HEK293 (cell line): ENCODE results near the gene IFI30.

Experiments used
- CTCF ChIA-PET: fragments of 350-600 bp; formaldehyde crosslinking; extraction: SDS; loops from one replicate; lab custom pipeline; 2021; ENCODE audit warnings: antibody characterized with exemption; lab: Yijun Ruan, JAX
- POLR2A ChIA-PET: fragments of 300-600 bp; formaldehyde crosslinking; extraction: SDS; loops from one replicate; lab custom pipeline; 2020; ENCODE audit warnings: antibody characterized with exemption, inconsistent platforms; lab: Yijun Ruan, JAX
- H3K27ac ChIP-seq: fragments of 200-500 bp; sonication (Bioruptor generic); 2 replicates; pipeline ENCODE4 v1.5.1; 2014; ENCODE audit warnings: low read depth, low read length, control low read depth, inconsistent platforms; ENCODE audit errors: extremely low read depth
- H3K36me3 ChIP-seq, 2 experiments: fragments of 200-500 bp in 1 of 2; sonication (Bioruptor generic) in 1 of 2; 1 replicate in 1 of 2; 2 replicates in 1 of 2; pipeline ENCODE4 v1.5.1; 2014 to 2017; ENCODE audit warnings: inconsistent platforms in 2 of 2, low read length in 2 of 2; ENCODE audit not compliant: control insufficient read depth in 2 of 2, insufficient read depth in 1 of 2
- H3K4me1 ChIP-seq: fragments of 200-500 bp; sonication (Bioruptor generic); 2 replicates; pipeline ENCODE4 v1.5.1; 2014; ENCODE audit warnings: mild to moderate bottlenecking, low read length, inconsistent platforms; ENCODE audit not compliant: control insufficient read depth, insufficient read depth
- H3K4me3 ChIP-seq: 2 replicates; pipeline ENCODE4 v1.5.1; 2011; ENCODE audit warnings: low read depth, mild to moderate bottlenecking, control low read depth, low read length, moderate library complexity
- H3K9me3 ChIP-seq: fragments of 200-500 bp; sonication (Bioruptor generic); 2 replicates; pipeline ENCODE4 v1.5.1; 2014; ENCODE audit warnings: low read depth, low read length, inconsistent platforms; ENCODE audit not compliant: control insufficient read depth, insufficient read depth
- BCL11A ChIP-seq: fragments of 450-650 bp; formaldehyde crosslinking; IDR thresholded peaks from 2 replicates; pipeline ENCODE4 v1.5.1; 2016; ENCODE audit warnings: low read depth, missing biosample characterization, missing genetic modification characterization
- BCL11B ChIP-seq: fragments of 450-650 bp; formaldehyde crosslinking; IDR thresholded peaks from 2 replicates; pipeline ENCODE4 v1.5.1; 2016; ENCODE audit warnings: low read depth, missing biosample characterization, missing genetic modification characterization
- CTCF ChIP-seq: fragments of 450-650 bp; formaldehyde crosslinking; IDR thresholded peaks from 2 replicates; pipeline ENCODE4 v1.5.1; 2016; ENCODE audit warnings: missing biosample characterization, missing genetic modification characterization
- EGR2 ChIP-seq: fragments of 450-650 bp; formaldehyde crosslinking; IDR thresholded peaks from 2 replicates; pipeline ENCODE4 v1.5.1; 2016; ENCODE audit warnings: low read depth, missing biosample characterization, missing genetic modification characterization
- HIC1 ChIP-seq: fragments of 450-650 bp; formaldehyde crosslinking; IDR thresholded peaks from 2 replicates; pipeline ENCODE4 v1.5.1; 2016; ENCODE audit warnings: missing biosample characterization, missing genetic modification characterization
- KLF8 ChIP-seq: fragments of 450-650 bp; formaldehyde crosslinking; IDR thresholded peaks from 2 replicates; pipeline ENCODE4 v1.5.1; 2016; ENCODE audit warnings: missing biosample characterization, missing genetic modification characterization
- PATZ1 ChIP-seq: fragments of 450-650 bp; formaldehyde crosslinking; IDR thresholded peaks from 2 replicates; pipeline ENCODE4 v1.5.1; 2016; ENCODE audit warnings: missing biosample characterization, missing genetic modification characterization
- SP2 ChIP-seq: fragments of 450-650 bp; formaldehyde crosslinking; IDR thresholded peaks from 2 replicates; pipeline ENCODE4 v1.5.1; 2016; ENCODE audit warnings: missing biosample characterization, missing genetic modification characterization
- WT1 ChIP-seq: fragments of 450-650 bp; formaldehyde crosslinking; IDR thresholded peaks from 2 replicates; pipeline ENCODE4 v1.5.1; 2016; ENCODE audit warnings: missing biosample characterization, missing genetic modification characterization
- ZBTB17 ChIP-seq: fragments of 450-650 bp; formaldehyde crosslinking; IDR thresholded peaks from 2 replicates; pipeline ENCODE4 v1.5.1; 2016; ENCODE audit warnings: missing biosample characterization, missing genetic modification characterization
- ZBTB21 ChIP-seq: fragments of 450-650 bp; formaldehyde crosslinking; IDR thresholded peaks from 2 replicates; pipeline ENCODE4 v1.5.1; 2017; ENCODE audit warnings: missing biosample characterization, missing genetic modification characterization
- ZFHX2 ChIP-seq: fragments of 450-650 bp; formaldehyde crosslinking; conservative IDR thresholded peaks from 2 replicates; pipeline ENCODE4 v1.5.1; 2016; ENCODE audit warnings: missing biosample characterization, missing genetic modification characterization
- ZIC2 ChIP-seq: fragments of 450-650 bp; formaldehyde crosslinking; IDR thresholded peaks from 2 replicates; pipeline ENCODE4 v1.5.1; 2016; ENCODE audit warnings: missing biosample characterization, missing genetic modification characterization
- ZNF239 ChIP-seq: fragments of 450-650 bp; formaldehyde crosslinking; IDR thresholded peaks from 2 replicates; pipeline ENCODE4 v1.5.1; 2016; ENCODE audit warnings: missing biosample characterization, missing genetic modification characterization
- ZNF341 ChIP-seq: fragments of 450-650 bp; formaldehyde crosslinking; IDR thresholded peaks from 2 replicates; pipeline ENCODE4; 2016; ENCODE audit warnings: low read depth, missing biosample characterization, missing genetic modification characterization
- ZNF621 ChIP-seq: fragments of 450-650 bp; formaldehyde crosslinking; IDR thresholded peaks from 2 replicates; pipeline ENCODE4 v1.5.1; 2017; ENCODE audit warnings: missing biosample characterization, missing genetic modification characterization
- ZNF639 ChIP-seq: fragments of 450-650 bp; formaldehyde crosslinking; IDR thresholded peaks from 2 replicates; pipeline ENCODE4 v1.5.1; 2016; ENCODE audit warnings: missing biosample characterization, missing genetic modification characterization
- ZNF843 ChIP-seq: fragments of 450-650 bp; formaldehyde crosslinking; IDR thresholded peaks from 2 replicates; pipeline ENCODE4 v1.5.1; 2016; ENCODE audit warnings: missing biosample characterization, missing genetic modification characterization
- ZSCAN16 ChIP-seq: fragments of 450-650 bp; formaldehyde crosslinking; IDR thresholded peaks from 2 replicates; pipeline ENCODE4 v1.5.1; 2016; ENCODE audit warnings: missing biosample characterization, missing genetic modification characterization
- ZSCAN30 ChIP-seq: fragments of 450-650 bp; IDR thresholded peaks from 2 replicates; pipeline ENCODE4 v1.5.1; 2018; ENCODE audit warnings: missing biosample characterization, mild to moderate bottlenecking, missing genetic modification characterization, moderate library complexity
- TF ChIP-seq, protein P1 (sequence below): fragments of 450-650 bp; formaldehyde crosslinking; IDR thresholded peaks from 2 replicates; pipeline ENCODE4 v1.5.1; 2016; ENCODE audit warnings: missing biosample characterization, missing genetic modification characterization
- TF ChIP-seq, protein P2 (sequence below): sonication (generic); formaldehyde crosslinking; IDR thresholded peaks from 2 replicates; pipeline ENCODE4 v1.8.1; 2022; ENCODE audit warnings: mild to moderate bottlenecking, moderate library complexity, missing genetic modification reagents

The IFI30 gene

GRCh38 chr19:18156268-18156667 lies 17.3 kb upstream of the IFI30 start:
- peaks cover 0 to 24% of the 10 kb centered on the region in 2 experiments; a peak in 2 of 3 replicates for H3K36me3 ChIP-seq
- H3K4me3 ChIP-seq, result no peak overlapping the region
- ChIA-PET POLR2A (no interaction called here), CTCF (interaction anchor here (0.6 to 2.5 kb wide), 3 partner anchors 12 to 95 kb away, joined by 3 to 8 read pairs (median 3); no protein-coding TSS in a partner anchor)
- peak overlapping the region; percentile 85; the same call in 1 of the 2 replicates for H3K27ac ChIP-seq
- no peaks in the 10 kb centered on the region for H3K9me3 ChIP-seq
- TF ChIP-seq HIC1 (tag by site-specific recombination) (peak; percentile 29), ZSCAN16 (tag by site-specific recombination) (no peak), CTCF (0 out of 2 replicates have a peak, but pooled peaks have one; percentile 30), EGR2 (tag by site-specific recombination) (peak; percentile 92), ZNF621 (tag by site-specific recombination) (no peak), ZFHX2 (tag by site-specific recombination) (peak; percentile 88), BCL11B (tag by site-specific recombination) (peak; percentile 71), BCL11A (0 out of 2 replicates have a peak, but pooled peaks have one; percentile 29), ZBTB21 (tag by site-specific recombination) (no peak)
- peaks cover 12% of the 10 kb centered on the region for H3K4me1 ChIP-seq

DNA sequence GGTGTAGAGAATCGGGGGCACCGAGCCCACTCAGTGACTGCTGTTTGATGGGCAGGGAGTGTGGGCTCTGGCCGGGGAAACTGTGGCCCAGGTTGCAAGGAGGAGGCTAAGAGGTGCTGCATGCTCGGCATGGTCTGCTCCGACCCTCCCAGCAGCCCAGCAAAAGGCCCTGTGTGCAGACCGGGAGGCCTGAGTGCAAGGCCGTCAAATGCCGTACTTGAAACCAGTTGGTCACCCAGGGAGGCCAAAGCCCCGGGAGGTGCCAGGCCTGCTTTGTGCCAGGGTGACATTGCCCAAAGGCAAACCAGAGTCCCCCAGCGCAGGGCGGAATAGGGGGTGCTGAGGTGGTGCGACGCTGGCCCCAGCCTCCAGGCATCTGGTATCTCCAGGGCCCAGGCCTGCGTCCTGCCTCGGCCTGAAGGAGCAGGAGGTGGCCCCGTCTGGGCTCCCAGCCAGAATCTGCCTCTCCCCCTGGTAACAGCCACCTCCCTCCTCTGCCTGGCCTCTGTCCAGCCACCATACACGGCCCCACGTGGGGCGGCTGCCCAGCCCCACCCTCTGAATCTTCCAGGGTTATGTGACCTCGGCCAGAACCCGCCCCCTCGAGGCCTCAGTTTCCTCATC lies 16.7 kb upstream of the IFI30 start:
- ChIA-PET POLR2A (interaction anchor here (0.6 to 1.0 kb wide), 3 partner anchors 58 to 125 kb away, joined by 3 to 5 read pairs (median 4); partner anchors contain the start of gene JUND), CTCF (interaction anchor here (2.5 kb wide), 1 partner anchor 11 kb away, joined by 8 read pairs; no protein-coding TSS in a partner anchor)
- Histone ChIP-seq H3K9me3 (no peaks in the 10 kb centered on the region), H3K4me1 (peaks cover 12% of the 10 kb centered on the region), H3K27ac (peak overlapping the region; percentile 85), H3K36me3 (peaks cover 0 to 30% of the 10 kb centered on the region in 2 experiments; a peak in 2 of 3 replicates), H3K4me3 (no peak overlapping the region)
- TF ChIP-seq, protein P1, sequence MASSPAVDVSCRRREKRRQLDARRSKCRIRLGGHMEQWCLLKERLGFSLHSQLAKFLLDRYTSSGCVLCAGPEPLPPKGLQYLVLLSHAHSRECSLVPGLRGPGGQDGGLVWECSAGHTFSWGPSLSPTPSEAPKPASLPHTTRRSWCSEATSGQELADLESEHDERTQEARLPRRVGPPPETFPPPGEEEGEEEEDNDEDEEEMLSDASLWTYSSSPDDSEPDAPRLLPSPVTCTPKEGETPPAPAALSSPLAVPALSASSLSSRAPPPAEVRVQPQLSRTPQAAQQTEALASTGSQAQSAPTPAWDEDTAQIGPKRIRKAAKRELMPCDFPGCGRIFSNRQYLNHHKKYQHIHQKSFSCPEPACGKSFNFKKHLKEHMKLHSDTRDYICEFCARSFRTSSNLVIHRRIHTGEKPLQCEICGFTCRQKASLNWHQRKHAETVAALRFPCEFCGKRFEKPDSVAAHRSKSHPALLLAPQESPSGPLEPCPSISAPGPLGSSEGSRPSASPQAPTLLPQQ (tag by site-specific recombination), result peak; percentile 76
- TF ChIP-seq ZIC2 (tag by site-specific recombination), result peak; percentile 35; the same call in 1 of the 2 replicates
- peak; percentile 31 for TF ChIP-seq SP2 (tag by site-specific recombination)
- peak; percentile 95 for TF ChIP-seq ZSCAN30 (tag by site-specific recombination)
- peak; percentile 100 for TF ChIP-seq ZNF341 (tag by site-specific recombination)
- no peak for TF ChIP-seq ZNF843
- no peak for TF ChIP-seq ZNF239
- TF ChIP-seq, protein P2, sequence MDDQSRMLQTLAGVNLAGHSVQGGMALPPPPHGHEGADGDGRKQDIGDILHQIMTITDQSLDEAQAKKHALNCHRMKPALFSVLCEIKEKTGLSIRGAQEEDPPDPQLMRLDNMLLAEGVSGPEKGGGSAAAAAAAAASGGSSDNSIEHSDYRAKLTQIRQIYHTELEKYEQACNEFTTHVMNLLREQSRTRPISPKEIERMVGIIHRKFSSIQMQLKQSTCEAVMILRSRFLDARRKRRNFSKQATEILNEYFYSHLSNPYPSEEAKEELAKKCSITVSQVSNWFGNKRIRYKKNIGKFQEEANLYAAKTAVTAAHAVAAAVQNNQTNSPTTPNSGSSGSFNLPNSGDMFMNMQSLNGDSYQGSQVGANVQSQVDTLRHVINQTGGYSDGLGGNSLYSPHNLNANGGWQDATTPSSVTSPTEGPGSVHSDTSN, result no peak
- peak; percentile 56; the same call in 1 of the 2 replicates for TF ChIP-seq KLF8 (tag by site-specific recombination)
- peak; percentile 84 for TF ChIP-seq WT1 (tag by site-specific recombination)
- peak; percentile 96 for TF ChIP-seq PATZ1
- peak; percentile 89 for TF ChIP-seq ZBTB17 (tag by site-specific recombination)
- no peak for TF ChIP-seq ZNF639 (tag by site-specific recombination)
